Muscle layer of duodenum (tissue), 2 donors: Measurements from ENCODE around the gene BICDL1.

ENCODE experiments used
- H3K27ac ChIP-seq: one replicate; pipeline ENCODE4 v1.7.0; 2013; ENCODE audit warnings: mild to moderate bottlenecking, low read length
- H3K27me3 ChIP-seq: one replicate; pipeline ENCODE4 v1.7.0; 2013; ENCODE audit warnings: low read depth, mild to moderate bottlenecking, control low read depth, low read length
- H3K36me3 ChIP-seq, 2 donors: one replicate each; pipeline ENCODE4 v1.7.0; 2013; ENCODE audit warnings: low read length in 2 of 2, control low read depth in 1 of 2, mild to moderate bottlenecking in 1 of 2; ENCODE audit not compliant: insufficient read depth in 2 of 2, control insufficient read depth in 1 of 2
- H3K4me1 ChIP-seq, 2 donors: one replicate each; pipeline ENCODE4 v1.7.0; 2013; ENCODE audit warnings: low read length in 2 of 2, mild to moderate bottlenecking in 2 of 2, control low read depth in 1 of 2, moderate library complexity in 1 of 2; ENCODE audit not compliant: insufficient read depth in 2 of 2, control insufficient read depth in 1 of 2
- H3K4me3 ChIP-seq, 2 donors: one replicate each; pipeline ENCODE4 v1.7.0; 2013; ENCODE audit warnings: low read length in 2 of 2, low read depth in 1 of 2, mild to moderate bottlenecking in 1 of 2
- H3K9me3 ChIP-seq, 2 donors: one replicate each; pipeline ENCODE4 v1.7.0; 2013; ENCODE audit warnings: low read length in 2 of 2, control low read depth in 1 of 2, mild to moderate bottlenecking in 1 of 2; ENCODE audit not compliant: control insufficient read depth in 1 of 2
- donor health status: healthy.

The BICDL1 gene

GRCh38 chr12:119988472-119989360 lies at the start of gene BICDL1:
TSS of gene BICDL1 (plus strand) at chr12:119989236. CDS start at chr12:119989869, 633 bp downstream.
- Histone ChIP-seq H3K27me3 (peaks cover 16% of the 10 kb centered on the region), H3K27ac (no peak within 1 kb of the TSS), H3K4me1 (peaks cover 4 to 15% of the 10 kb centered on the region in 2 donors)

GRCh38 chr12:119940897-119941296 lies 48.1 kb upstream of the BICDL1 start:
- no peaks in the 10 kb centered on the region for H3K4me1 ChIP-seq
- H3K27me3 ChIP-seq, result no peaks in the 10 kb centered on the region
- no peak overlapping the region for H3K4me3 ChIP-seq
- no peaks in the 10 kb centered on the region for H3K9me3 ChIP-seq
- no peak overlapping the region for H3K27ac ChIP-seq
- H3K36me3 ChIP-seq, result no peaks in the 10 kb centered on the region

More at GRCh38 chr12:119988472-119989360, at the start of gene BICDL1:
- H3K9me3 ChIP-seq, result no peaks in the 10 kb centered on the region
- peak within 1 kb of the TSS; percentile 42 to 72 for H3K4me3 ChIP-seq
- H3K36me3 ChIP-seq, result no peaks in the 10 kb centered on the region

GRCh38 chr12:119942386-119942785 lies 46.6 kb upstream of the BICDL1 start:
- Histone ChIP-seq H3K27me3 (no peaks in the 10 kb centered on the region), H3K9me3 (no peaks in the 10 kb centered on the region), H3K4me1 (no peaks in the 10 kb centered on the region), H3K4me3 (no peak overlapping the region), H3K27ac (no peak overlapping the region), H3K36me3 (no peaks in the 10 kb centered on the region)

- no peaks in the 10 kb centered on the region for H3K9me3 ChIP-seq
- H3K36me3 ChIP-seq, result no peaks in the 10 kb centered on the region
- no peaks in the 10 kb centered on the region for H3K4me1 ChIP-seq
- no peaks in the 10 kb centered on the region for H3K27me3 ChIP-seq
- H3K27ac ChIP-seq, result no peak overlapping the region
- H3K4me3 ChIP-seq, result no peak overlapping the region
Measured at GRCh38 chr12:119946213-119946612, 42.8 kb upstream of the BICDL1 start.

GRCh38 chr12:119949145-119949544 lies 39.9 kb upstream of the BICDL1 start:
- no peaks in the 10 kb centered on the region for H3K9me3 ChIP-seq
- H3K36me3 ChIP-seq, result no peaks in the 10 kb centered on the region
- no peaks in the 10 kb centered on the region for H3K27me3 ChIP-seq
- no peaks in the 10 kb centered on the region for H3K4me1 ChIP-seq
- no peak overlapping the region for H3K4me3 ChIP-seq
- no peak overlapping the region for H3K27ac ChIP-seq

- H3K4me3 ChIP-seq, result no peak overlapping the region
- no peaks in the 10 kb centered on the region for H3K4me1 ChIP-seq
- H3K27me3 ChIP-seq, result no peaks in the 10 kb centered on the region
- H3K27ac ChIP-seq, result no peak overlapping the region
- H3K36me3 ChIP-seq, result no peaks in the 10 kb centered on the region
- no peaks in the 10 kb centered on the region for H3K9me3 ChIP-seq
Measured at GRCh38 chr12:119949594-119949993, 39.4 kb upstream of the BICDL1 start.

GRCh38 chr12:119956047-119956446 lies 33.0 kb upstream of the BICDL1 start:
- Histone ChIP-seq H3K4me1 (no peaks in the 10 kb centered on the region), H3K36me3 (no peaks in the 10 kb centered on the region), H3K9me3 (peaks cover 20 to 29% of the 10 kb centered on the region in 2 donors), H3K27me3 (no peaks in the 10 kb centered on the region), H3K27ac (no peak overlapping the region), H3K4me3 (no peak overlapping the region)

GRCh38 chr12:119957135-119957534 lies 31.9 kb upstream of the BICDL1 start:
- H3K27me3 ChIP-seq, result no peaks in the 10 kb centered on the region
- peak overlapping the region in 1 of 2 donors; percentile 7 for H3K4me3 ChIP-seq

GRCh38 chr12:119959435-119959834 lies 29.6 kb upstream of the BICDL1 start:
- no peaks in the 10 kb centered on the region for H3K27me3 ChIP-seq
- no peak overlapping the region for H3K27ac ChIP-seq
- H3K9me3 ChIP-seq, result peaks cover 20 to 29% of the 10 kb centered on the region in 2 donors
- H3K4me3 ChIP-seq, result no peak overlapping the region
- H3K4me1 ChIP-seq, result no peaks in the 10 kb centered on the region
- H3K36me3 ChIP-seq, result no peaks in the 10 kb centered on the region

More at GRCh38 chr12:119957135-119957534, 31.9 kb upstream of the BICDL1 start:
- peaks cover 20 to 29% of the 10 kb centered on the region in 2 donors for H3K9me3 ChIP-seq
- H3K27ac ChIP-seq, result no peak overlapping the region
- H3K4me1 ChIP-seq, result no peaks in the 10 kb centered on the region
- no peaks in the 10 kb centered on the region for H3K36me3 ChIP-seq

GRCh38 chr12:119964123-119964522 lies 24.9 kb upstream of the BICDL1 start:
- no peak overlapping the region for H3K4me3 ChIP-seq
- H3K4me1 ChIP-seq, result no peaks in the 10 kb centered on the region
- H3K27me3 ChIP-seq, result no peaks in the 10 kb centered on the region

GRCh38 chr12:119964929-119965328 lies 24.1 kb upstream of the BICDL1 start:
- Histone ChIP-seq H3K36me3 (no peaks in the 10 kb centered on the region), H3K4me3 (no peak overlapping the region), H3K9me3 (no peaks in the 10 kb centered on the region), H3K27me3 (no peaks in the 10 kb centered on the region), H3K27ac (no peak overlapping the region), H3K4me1 (no peaks in the 10 kb centered on the region)

More at GRCh38 chr12:119964123-119964522, 24.9 kb upstream of the BICDL1 start:
- no peaks in the 10 kb centered on the region for H3K36me3 ChIP-seq
- H3K9me3 ChIP-seq, result no peaks in the 10 kb centered on the region
- no peak overlapping the region for H3K27ac ChIP-seq
